ELR (cell line): ENCODE measurements around the gene HTR3E.
A peak's percentile ranks its signal among the peaks of the same experiment; 100 is the strongest.
"Not testable (repeated sequence)": the region's sequence is repeated elsewhere in the genome, so short reads cannot be mapped to it uniquely, and the experiment has no call there.

Experiments used
- DNase-seq: peaks from one replicate; pipeline ENCODE4 v3.0.0-alpha.2; 2015; ENCODE audit warnings: low read depth

Gene HTR3E

GRCh38 chr3:184116017-184116416, 19.2 kb downstream of the HTR3E start:
- DNase-seq = no peak

GRCh38 chr3:184117636-184118035, 20.8 kb downstream of the HTR3E start:
- peak; percentile 32 for DNase-seq

GRCh38 chr3:184121031-184121430, 24.2 kb downstream of the HTR3E start:
- DNase-seq = not testable (repeated sequence)

- peak; percentile 52 for DNase-seq
These were observed 29.1 kb downstream of the HTR3E start for GRCh38 chr3:184126006-184126405.

- DNase-seq = peak; percentile 64
These were observed 32.1 kb downstream of the HTR3E start for GRCh38 chr3:184129012-184129411.

- no peak for DNase-seq
These were observed 36.1 kb downstream of the HTR3E start for GRCh38 chr3:184132945-184133344.

GRCh38 chr3:184133840-184134745, 37.2 kb downstream of the HTR3E start:
- peak; percentile 90 for DNase-seq

GRCh38 chr3:184134746-184135148, 37.9 kb downstream of the HTR3E start:
- DNase-seq = no peak

GRCh38 chr3:184135149-184135910, 38.5 kb downstream of the HTR3E start, which contains the start of gene EIF2B5:
Gene EIF2B5, plus strand, starts transcription at chr3:184135358. Its CDS starts 28 bp downstream, at chr3:184135386.
- peak; percentile 93 for DNase-seq

GRCh38 chr3:184135911-184136260, 39.0 kb downstream of the HTR3E start:
- no peak for DNase-seq

GRCh38 chr3:184140436-184140835, 43.6 kb downstream of the HTR3E start:
- no peak for DNase-seq

GRCh38 chr3:184142199-184142598, 45.3 kb downstream of the HTR3E start:
- DNase-seq = no peak

- DNase-seq = no peak
These were observed 46.5 kb downstream of the HTR3E start for GRCh38 chr3:184143327-184143726.

GRCh38 chr3:184144505-184144904, 47.6 kb downstream of the HTR3E start:
- DNase-seq = no peak

- DNase-seq = peak; percentile 70
These were observed 48.3 kb downstream of the HTR3E start for GRCh38 chr3:184145111-184145524.

GRCh38 chr3:184145751-184146270, 48.9 kb downstream of the HTR3E start:
- no peak for DNase-seq

- no peak for DNase-seq
These were observed 51.2 kb downstream of the HTR3E start for GRCh38 chr3:184148076-184148475.

- no peak for DNase-seq
These were observed 52.3 kb downstream of the HTR3E start for GRCh38 chr3:184149123-184149522.

- peak; percentile 43 for DNase-seq
These were observed 52.9 kb downstream of the HTR3E start for GRCh38 chr3:184149770-184150169.

GRCh38 chr3:184154885-184155643, 58.2 kb downstream of the HTR3E start, which contains the start of gene DVL3:
Gene DVL3, plus strand, starts transcription at chr3:184155377. Its CDS starts 259 bp downstream, at chr3:184155636.
- peak; percentile 64 for DNase-seq

- peak; percentile 66 for DNase-seq
These were observed 59.0 kb downstream of the HTR3E start for GRCh38 chr3:184155644-184156521.
